Measurements from ENCODE around the gene NEFH.

Gene NEFH

GRCh38 chr22:29456211-29456671, 23.8 kb upstream of the NEFH start:
- no peak; the same call in 2 of the 3 replicates for ATAC-seq

DNA sequence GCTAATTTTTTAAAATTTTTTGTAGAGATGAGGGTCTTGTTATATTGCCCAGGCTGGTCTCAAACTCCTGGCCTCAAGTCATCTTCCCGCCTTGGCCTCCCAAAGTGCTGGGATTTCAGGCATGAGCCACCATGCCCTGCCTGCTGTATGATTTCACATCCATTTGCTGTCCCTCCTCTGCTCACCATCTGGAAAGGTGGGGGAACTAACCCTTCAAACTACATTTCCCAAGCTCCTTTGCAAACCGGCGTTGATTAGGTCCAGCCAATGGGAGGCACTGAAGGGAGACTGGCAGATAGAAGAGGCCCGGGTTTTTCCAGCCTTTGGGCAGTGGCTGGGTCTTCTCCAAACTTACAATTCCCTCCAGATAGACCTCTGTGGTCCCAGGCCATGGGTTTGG, 22.3 kb upstream of the NEFH start:
- TF ChIP-seq ZFP30 (CRISPR knock-in tag; IDR thresholded peaks at IDR 0.05) (no peak), ARNTL (CRISPR knock-in tag; IDR thresholded peaks at IDR 0.05; ENCODE audit: borderline replicate concordance, low read depth) (no peak), BACH2 (CRISPR knock-in tag; IDR thresholded peaks at IDR 0.05; ENCODE audit: borderline replicate concordance) (no peak), TCF4 (CRISPR knock-in tag; IDR thresholded peaks at IDR 0.05; ENCODE audit: borderline replicate concordance) (no peak), GLIS3 (CRISPR knock-in tag; IDR thresholded peaks at IDR 0.05) (no peak)
- peak; percentile 92 for ATAC-seq

More at GRCh38 chr22:29456211-29456671, 23.8 kb upstream of the NEFH start:
- TF ChIP-seq ARNTL (CRISPR knock-in tag; IDR thresholded peaks at IDR 0.05; ENCODE audit: borderline replicate concordance, low read depth) (no peak), ZFP30 (CRISPR knock-in tag; IDR thresholded peaks at IDR 0.05) (no peak), GLIS3 (CRISPR knock-in tag; IDR thresholded peaks at IDR 0.05) (no peak), CREB5 (CRISPR knock-in tag; IDR thresholded peaks at IDR 0.05; ENCODE audit: low read depth) (no peak), PATZ1 (CRISPR knock-in tag; IDR thresholded peaks at IDR 0.05; ENCODE audit: borderline replicate concordance) (no peak), CSRNP3 (CRISPR knock-in tag; IDR thresholded peaks at IDR 0.05) (no peak), OSR1 (CRISPR knock-in tag; IDR thresholded peaks at IDR 0.05) (no peak), SNAI2 (CRISPR knock-in tag; IDR thresholded peaks at IDR 0.05) (no peak)

- ATAC-seq, result no peak
- TF ChIP-seq ZNF565 (CRISPR knock-in tag; conservative IDR thresholded peaks at IDR 0.05; ENCODE audit: low read depth) (no peak), CSDC2 (CRISPR knock-in tag; IDR thresholded peaks at IDR 0.05) (no peak), GLIS3 (CRISPR knock-in tag; IDR thresholded peaks at IDR 0.05) (no peak), TOX (CRISPR knock-in tag; IDR thresholded peaks at IDR 0.05; ENCODE audit: borderline replicate concordance) (no peak), ISL1 (CRISPR knock-in tag; IDR thresholded peaks at IDR 0.05) (no peak), PPARA (CRISPR knock-in tag; IDR thresholded peaks at IDR 0.05; ENCODE audit: borderline replicate concordance) (no peak), ZNF8 (CRISPR knock-in tag; IDR thresholded peaks at IDR 0.05) (no peak)
Measured at GRCh38 chr22:29458551-29458950, 21.5 kb upstream of the NEFH start.

- ATAC-seq, result no peak
- TF ChIP-seq ESRRG (CRISPR knock-in tag; IDR thresholded peaks at IDR 0.05), result no peak
- no peak for TF ChIP-seq ARNTL (CRISPR knock-in tag; IDR thresholded peaks at IDR 0.05; ENCODE audit: borderline replicate concordance, low read depth)
- no peak for TF ChIP-seq ZNF70 (CRISPR knock-in tag; IDR thresholded peaks at IDR 0.05)
- no peak for TF ChIP-seq TOX (CRISPR knock-in tag; IDR thresholded peaks at IDR 0.05; ENCODE audit: borderline replicate concordance)
- no peak for TF ChIP-seq ZNF8 (CRISPR knock-in tag; IDR thresholded peaks at IDR 0.05)
- TF ChIP-seq ZFP30 (CRISPR knock-in tag; IDR thresholded peaks at IDR 0.05), result no peak
- TF ChIP-seq CSRNP3 (CRISPR knock-in tag; IDR thresholded peaks at IDR 0.05), result no peak
- TF ChIP-seq BACH2 (CRISPR knock-in tag; IDR thresholded peaks at IDR 0.05; ENCODE audit: borderline replicate concordance), result no peak
- no peak for TF ChIP-seq SNAI2 (CRISPR knock-in tag; IDR thresholded peaks at IDR 0.05)
- TF ChIP-seq CSDC2 (CRISPR knock-in tag; IDR thresholded peaks at IDR 0.05), result no peak
- no peak for TF ChIP-seq ZFP3 (CRISPR knock-in tag; IDR thresholded peaks at IDR 0.05)
- TF ChIP-seq GLIS3 (CRISPR knock-in tag; IDR thresholded peaks at IDR 0.05), result no peak
Measured at GRCh38 chr22:29459773-29460172, 20.2 kb upstream of the NEFH start.

DNA sequence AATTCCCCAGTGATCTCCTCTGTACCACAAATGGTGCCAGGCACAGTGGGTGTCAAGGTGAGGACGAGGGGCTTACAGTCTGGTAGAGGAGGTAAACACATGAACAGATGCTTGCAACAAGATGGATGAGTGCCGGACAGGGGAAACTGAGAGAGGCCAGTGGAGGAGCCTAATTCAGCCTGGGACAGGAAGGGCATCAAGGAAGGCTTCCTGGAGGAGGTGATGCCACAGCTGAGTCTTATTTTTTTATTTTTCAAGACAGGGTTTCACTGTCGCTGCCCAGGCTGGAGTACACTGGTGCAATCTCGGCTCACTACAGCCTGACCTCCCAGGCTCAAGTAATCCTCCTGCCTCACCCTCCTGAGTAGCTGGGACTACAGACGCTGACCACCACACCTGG, 18.8 kb upstream of the NEFH start:
- no peak for TF ChIP-seq ZNF70 (CRISPR knock-in tag; IDR thresholded peaks at IDR 0.05)
- TF ChIP-seq ARNTL (CRISPR knock-in tag; IDR thresholded peaks at IDR 0.05; ENCODE audit: borderline replicate concordance, low read depth), result no peak
- TF ChIP-seq TOX (CRISPR knock-in tag; IDR thresholded peaks at IDR 0.05; ENCODE audit: borderline replicate concordance), result no peak
- ATAC-seq, result no peak

All from SK-N-SH treated with all-trans-retinoic acid at 6 μM for 48 hours (cell line).